HFFc6 (cell line): Measurements from ENCODE around the gene ARHGEF26. TPM values are rescaled to one million over a fixed set of nuclear protein-coding genes. Genes with fewer than 3 reads are reported as not detected.
A peak's percentile ranks its signal among the peaks of the same experiment; 100 is the strongest.

ENCODE experiments used
- DNase-seq: peaks from one replicate; pipeline ENCODE4 v3.0.0-alpha.2; 2018
- H3K27ac Mint-ChIP-seq: 2 replicates; pipeline ENCODE4 v1.8.0; 2020; ENCODE audit warnings: mild to moderate bottlenecking, mixed read lengths
- H3K27me3 Mint-ChIP-seq: 2 replicates; pipeline ENCODE4 v1.8.0; 2021; ENCODE audit warnings: mild to moderate bottlenecking, moderate library complexity, mixed read lengths; ENCODE audit not compliant: insufficient read depth
- H3K36me3 Mint-ChIP-seq: 2 replicates; pipeline ENCODE4 v1.8.0; 2021; ENCODE audit warnings: low read depth, mixed read lengths
- H3K4me1 Mint-ChIP-seq: 2 replicates; pipeline ENCODE4 v1.8.0; 2020; ENCODE audit warnings: low read depth, mixed read lengths
- H3K4me3 Mint-ChIP-seq: 2 replicates; pipeline ENCODE4 v1.8.0; 2020; ENCODE audit warnings: mild to moderate bottlenecking, moderate library complexity, mixed read lengths
- H3K9me3 Mint-ChIP-seq: 2 replicates; pipeline ENCODE4 v1.8.0; 2020; ENCODE audit warnings: mild to moderate bottlenecking, mixed read lengths
- total RNA-seq, 6 experiments: library from RNA; stranded (reverse); fragmentation: NEBNext Ultra II Directional; extraction: Animal tissue kit (Norgen Biotek cat#: 25700); gene quantifications; 2 replicates in 1 of 6; 3 replicates in 5 of 6; pipeline ENCODE4 v1.2.3, GENCODE V29; 2021
- TF ChIP-seq, protein P1 (sequence below): fragments of 200-600 bp; sonication (generic); IDR thresholded peaks from 2 replicates; pipeline ENCODE4 v1.5.0; 2021; ENCODE audit warnings: antibody characterized with exemption, mild to moderate bottlenecking

The ARHGEF26 gene
- total RNA-seq, 6 experiments from 2014 or later: 0.05 TPM; not detected in 5

DNA sequence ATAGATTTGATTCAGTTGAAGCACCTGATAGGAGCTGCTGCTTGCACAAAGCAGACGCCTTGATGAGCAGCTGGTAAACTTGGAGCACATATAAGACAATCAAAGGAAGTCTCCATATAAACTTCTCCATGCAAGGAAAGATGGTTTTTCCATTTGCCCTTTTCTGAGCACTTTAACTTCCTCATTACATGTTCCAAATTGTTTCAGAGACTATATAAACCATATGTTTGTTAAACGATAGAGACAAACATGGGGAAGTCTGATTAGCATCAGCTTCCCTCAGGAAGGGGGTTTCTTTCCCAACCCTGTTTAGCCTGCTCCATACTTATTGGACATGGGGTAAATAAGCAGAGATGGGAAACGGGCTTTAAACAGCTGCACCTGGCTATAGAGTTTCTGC is 115.1 kb downstream of the ARHGEF26 start:
- Mint-ChIP-seq H3K27ac (no peak overlapping the region), H3K4me1 (no peaks in the 10 kb centered on the region), H3K9me3 (no peaks in the 10 kb centered on the region), H3K4me3 (no peak overlapping the region), H3K27me3 (no peaks in the 10 kb centered on the region), H3K36me3 (no peaks in the 10 kb centered on the region)
- DNase-seq: no peak
- TF ChIP-seq, protein P1, sequence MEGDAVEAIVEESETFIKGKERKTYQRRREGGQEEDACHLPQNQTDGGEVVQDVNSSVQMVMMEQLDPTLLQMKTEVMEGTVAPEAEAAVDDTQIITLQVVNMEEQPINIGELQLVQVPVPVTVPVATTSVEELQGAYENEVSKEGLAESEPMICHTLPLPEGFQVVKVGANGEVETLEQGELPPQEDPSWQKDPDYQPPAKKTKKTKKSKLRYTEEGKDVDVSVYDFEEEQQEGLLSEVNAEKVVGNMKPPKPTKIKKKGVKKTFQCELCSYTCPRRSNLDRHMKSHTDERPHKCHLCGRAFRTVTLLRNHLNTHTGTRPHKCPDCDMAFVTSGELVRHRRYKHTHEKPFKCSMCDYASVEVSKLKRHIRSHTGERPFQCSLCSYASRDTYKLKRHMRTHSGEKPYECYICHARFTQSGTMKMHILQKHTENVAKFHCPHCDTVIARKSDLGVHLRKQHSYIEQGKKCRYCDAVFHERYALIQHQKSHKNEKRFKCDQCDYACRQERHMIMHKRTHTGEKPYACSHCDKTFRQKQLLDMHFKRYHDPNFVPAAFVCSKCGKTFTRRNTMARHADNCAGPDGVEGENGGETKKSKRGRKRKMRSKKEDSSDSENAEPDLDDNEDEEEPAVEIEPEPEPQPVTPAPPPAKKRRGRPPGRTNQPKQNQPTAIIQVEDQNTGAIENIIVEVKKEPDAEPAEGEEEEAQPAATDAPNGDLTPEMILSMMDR: no peak

DNA sequence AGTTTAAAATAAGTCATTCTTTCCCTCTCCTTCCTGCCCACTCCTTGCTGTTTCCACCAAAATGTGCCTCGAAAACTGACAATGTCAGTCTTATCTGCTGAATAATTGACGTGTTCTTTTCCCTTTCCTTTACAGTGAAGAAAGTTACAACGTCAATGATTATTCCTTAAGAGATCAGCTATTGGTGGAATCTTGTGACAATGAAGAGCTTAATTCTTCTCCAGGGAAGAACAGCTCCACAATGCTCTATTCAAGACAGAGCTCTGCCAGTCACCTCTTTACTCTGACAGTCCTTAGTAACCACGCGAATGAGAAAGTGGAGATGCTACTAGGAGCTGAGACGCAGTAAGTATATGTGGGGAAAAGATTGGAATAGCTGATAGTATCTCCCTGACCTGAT is 119.0 kb downstream of the ARHGEF26 start:
- Mint-ChIP-seq H3K36me3 (no peaks in the 10 kb centered on the region), H3K9me3 (no peaks in the 10 kb centered on the region), H3K27ac (no peak overlapping the region), H3K27me3 (no peaks in the 10 kb centered on the region; the same call in 1 of the 2 replicates), H3K4me3 (no peak overlapping the region), H3K4me1 (peaks cover 15% of the 10 kb centered on the region)
- TF ChIP-seq, protein P1: no peak
- DNase-seq: no peak

DNA sequence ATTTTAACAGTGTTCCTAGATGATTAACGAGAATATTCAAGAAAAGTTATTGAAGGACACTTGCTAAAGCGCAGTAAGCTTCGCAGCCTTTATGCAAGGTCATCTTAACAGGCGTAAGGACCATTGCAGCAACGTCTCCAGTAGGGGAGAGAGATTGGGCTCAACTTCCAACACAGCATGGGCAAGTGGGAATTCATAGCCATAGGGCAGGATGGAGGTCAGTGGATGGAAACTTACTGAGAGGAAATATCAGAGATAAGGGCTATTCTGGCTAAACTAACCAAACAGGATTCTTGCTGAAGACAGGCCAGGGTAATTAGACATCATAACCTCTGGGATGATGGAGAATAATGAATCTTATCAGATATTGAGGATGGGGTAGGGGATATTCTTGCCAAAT is 120.3 kb downstream of the ARHGEF26 start:
- Mint-ChIP-seq H3K27ac (no peak overlapping the region), H3K4me1 (peaks cover 22% of the 10 kb centered on the region), H3K9me3 (no peaks in the 10 kb centered on the region), H3K4me3 (no peak overlapping the region), H3K36me3 (0 out of 2 replicates have a peak, but pooled peaks cover 1% of the 10 kb centered on the region), H3K27me3 (no peaks in the 10 kb centered on the region; the same call in 1 of the 2 replicates)
- DNase-seq: no peak
- TF ChIP-seq, protein P1: no peak

DNA sequence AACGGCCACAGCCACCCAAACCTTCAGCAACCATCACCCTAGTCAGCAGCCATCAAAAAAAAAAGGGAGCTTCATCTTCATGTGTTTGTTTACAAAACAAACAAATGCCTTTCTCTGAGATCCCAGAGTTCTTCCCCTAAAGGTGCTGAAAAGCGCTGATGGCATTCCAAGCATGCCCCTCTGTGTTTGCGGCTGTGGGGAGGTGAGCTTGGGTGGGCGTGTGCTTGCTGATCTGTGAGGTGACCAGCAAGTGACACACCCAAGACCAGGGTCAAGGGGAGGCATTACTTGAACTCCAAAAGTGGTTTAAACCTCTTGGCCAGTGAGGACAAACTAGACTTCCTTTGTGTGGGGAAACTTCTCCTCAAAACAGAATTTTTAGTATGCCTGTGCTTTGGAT is 121.6 kb downstream of the ARHGEF26 start:
- no peaks in the 10 kb centered on the region for H3K9me3 Mint-ChIP-seq
- no peaks in the 10 kb centered on the region; the same call in none of the 2 replicates for H3K27me3 Mint-ChIP-seq
- H3K36me3 Mint-ChIP-seq: 0 out of 2 replicates have a peak, but pooled peaks cover 9% of the 10 kb centered on the region
- peaks cover 22% of the 10 kb centered on the region for H3K4me1 Mint-ChIP-seq
- H3K27ac Mint-ChIP-seq: no peak overlapping the region
- no peak for DNase-seq
- H3K4me3 Mint-ChIP-seq: no peak overlapping the region
- TF ChIP-seq, protein P1: no peak

DNA sequence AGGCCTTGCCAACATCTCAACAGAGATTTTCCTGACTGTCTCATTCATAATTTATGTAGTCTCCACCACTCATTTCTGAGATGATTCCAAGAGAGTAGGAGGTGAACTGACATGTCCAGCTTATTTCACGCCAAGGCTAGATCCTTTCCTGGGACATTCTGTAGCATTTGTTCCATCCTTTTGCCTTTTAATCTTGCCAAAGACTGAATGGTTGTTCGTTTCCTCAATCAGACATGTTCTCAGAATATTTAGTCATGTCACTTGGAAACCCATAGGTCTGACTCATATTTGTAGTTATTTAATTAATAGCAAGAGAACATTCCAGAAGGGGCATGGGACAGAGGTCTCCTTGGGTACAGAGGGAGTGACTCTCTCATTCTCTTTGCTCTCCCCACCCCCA is 122.2 kb downstream of the ARHGEF26 start:
- Mint-ChIP-seq H3K27me3 (no peaks in the 10 kb centered on the region; the same call in none of the 2 replicates), H3K27ac (peak overlapping the region; percentile 54), H3K4me3 (no peak overlapping the region), H3K4me1 (peaks cover 22% of the 10 kb centered on the region), H3K9me3 (no peaks in the 10 kb centered on the region), H3K36me3 (0 out of 2 replicates have a peak, but pooled peaks cover 9% of the 10 kb centered on the region)
- no peak for DNase-seq
- TF ChIP-seq, protein P1: no peak

DNA sequence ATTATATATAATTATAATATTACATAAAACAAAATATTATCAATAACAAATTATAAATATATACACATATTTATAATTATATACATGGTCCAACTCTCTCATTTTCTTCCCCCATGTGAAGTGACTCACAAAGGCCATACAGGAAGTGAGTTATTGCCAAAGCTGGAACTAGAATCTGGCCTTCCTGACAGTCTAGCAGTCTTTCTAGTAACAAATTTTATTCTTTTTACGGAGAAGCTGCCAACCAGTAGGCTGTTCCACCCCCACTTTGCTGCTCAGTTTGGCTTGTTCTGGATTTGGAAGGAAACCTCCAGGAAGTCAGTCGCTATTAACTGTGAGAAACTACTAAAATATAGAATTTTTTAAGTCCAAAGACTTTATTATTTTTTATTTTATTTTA is 123.5 kb downstream of the ARHGEF26 start:
- TF ChIP-seq, protein P1: no peak
- DNase-seq: no peak
- peaks cover 22% of the 10 kb centered on the region for H3K4me1 Mint-ChIP-seq
- peaks cover 12% of the 10 kb centered on the region; the same call in 1 of the 2 replicates for H3K36me3 Mint-ChIP-seq
- H3K27ac Mint-ChIP-seq: no peak overlapping the region
- H3K9me3 Mint-ChIP-seq: no peaks in the 10 kb centered on the region
- no peak overlapping the region for H3K4me3 Mint-ChIP-seq
- no peaks in the 10 kb centered on the region; the same call in none of the 2 replicates for H3K27me3 Mint-ChIP-seq
